Ovary (tissue), 3 donors: ENCODE data around the gene LSM14B.

Source experiments
- CTCF ChIP-seq, 3 donors: fragments of 450-650 bp in 2 of 3; fragments of 200-600 bp in 1 of 3; IDR thresholded peaks; one replicate each; pipeline versions ENCODE4 v1.5.1 to v1.8.0; 2016 to 2022; ENCODE audit warnings: antibody characterized with exemption in 3 of 3, mild to moderate bottlenecking in 1 of 3
- EP300 ChIP-seq: sonication (generic); formaldehyde crosslinking; IDR thresholded peaks from one replicate; pipeline ENCODE4 v1.6.1; 2017; ENCODE audit warnings: antibody characterized with exemption
- donor health status: DM: no; HTN: no; CAD: no.

DNA sequence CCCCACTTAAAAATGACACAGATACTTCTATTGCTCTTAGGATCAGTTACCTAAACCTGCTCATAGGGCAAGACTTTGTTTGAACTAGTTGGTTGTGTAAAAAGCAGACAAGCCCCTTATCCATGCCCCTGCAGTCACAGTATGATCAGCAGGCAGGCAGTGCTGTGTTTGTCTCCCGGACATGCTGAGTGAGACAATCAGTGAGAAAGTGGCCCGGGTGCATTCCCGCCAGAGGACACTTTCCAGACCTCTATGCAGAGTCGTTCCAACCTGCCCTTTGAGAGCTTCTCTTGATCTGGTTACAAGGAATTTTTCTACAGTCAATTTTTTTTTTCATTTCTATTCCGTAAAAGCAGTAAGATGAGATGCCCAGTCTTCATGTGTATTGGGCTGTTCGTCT is 6.2 kb downstream of the LSM14B start:
- TF ChIP-seq CTCF (IDR thresholded peaks at IDR 0.05), result no peak
- no peak for TF ChIP-seq EP300
